OCI-LY1 (cell line): ENCODE data around the gene LSAMP.

ENCODE experiments used
- H2AFZ ChIP-seq: fragments of 200-600 bp; sonication (generic), shearing (Covaris generic); 2 replicates; pipeline ENCODE4 v1.6.0; 2014; ENCODE audit warnings: antibody characterized with exemption, mild to moderate bottlenecking, low read length
- H3F3A ChIP-seq: fragments of 200-600 bp; sonication (generic), shearing (Covaris generic); 2 replicates; pipeline ENCODE4 v1.6.0; 2014; ENCODE audit warnings: mild to moderate bottlenecking, antibody characterized with exemption, low read length, moderate library complexity; ENCODE audit not compliant: insufficient read depth
- H3K27ac ChIP-seq: fragments of 200-600 bp; sonication (generic); 2 replicates; pipeline ENCODE4 v1.5.1; 2014; ENCODE audit warnings: low read length, mixed run types, mild to moderate bottlenecking, low read depth; ENCODE audit not compliant: poor library complexity, severe bottlenecking
- H3K27me3 ChIP-seq: fragments of 200-600 bp; sonication (generic); 2 replicates; pipeline ENCODE4 v1.6.0; 2014; ENCODE audit warnings: antibody characterized with exemption, mild to moderate bottlenecking, low read length, moderate library complexity; ENCODE audit not compliant: insufficient read depth
- H3K36me3 ChIP-seq: fragments of 200-600 bp; sonication (generic); 2 replicates; pipeline ENCODE4 v1.6.1; 2014; ENCODE audit warnings: mild to moderate bottlenecking, antibody characterized with exemption, low read length, moderate library complexity, mixed read lengths; ENCODE audit not compliant: insufficient read depth
- H3K4me1 ChIP-seq: fragments of 200-600 bp; sonication (generic); 2 replicates; pipeline ENCODE4 v1.5.1; 2014; ENCODE audit warnings: mild to moderate bottlenecking, low read length, moderate library complexity; ENCODE audit not compliant: insufficient read depth, severe bottlenecking
- H3K4me2 ChIP-seq: fragments of 200-600 bp; sonication (generic), shearing (Covaris generic); 2 replicates; pipeline ENCODE4 v1.6.1; 2014; ENCODE audit warnings: low read length
- H3K4me3 ChIP-seq: fragments of 200-600 bp; sonication (generic); 2 replicates; pipeline ENCODE4 v1.5.1; 2014; ENCODE audit warnings: low read length, low read depth, mild to moderate bottlenecking, mixed read lengths; ENCODE audit not compliant: poor library complexity, severe bottlenecking
- H3K79me2 ChIP-seq: fragments of 200-600 bp; shearing (Covaris generic); 2 replicates; pipeline ENCODE4 v1.6.1; 2016; ENCODE audit warnings: mixed run types, low read length, mixed read lengths; ENCODE audit not compliant: insufficient read depth
- H3K9ac ChIP-seq: fragments of 200-600 bp; sonication (generic), shearing (Covaris generic); 2 replicates; pipeline ENCODE4 v1.6.1; 2014; ENCODE audit warnings: mild to moderate bottlenecking, low read length, mixed read lengths
- H3K9me2 ChIP-seq: fragments of 200-600 bp; sonication (generic), shearing (Covaris generic); 2 replicates; pipeline ENCODE4 v1.6.1; 2014; ENCODE audit warnings: low read depth, mild to moderate bottlenecking, low read length, mixed read lengths
- H3K9me3 ChIP-seq: fragments of 200-600 bp; shearing (Covaris generic); 2 replicates; pipeline ENCODE4 v1.6.1; 2014; ENCODE audit warnings: low read length, mixed read lengths
- H4K20me1 ChIP-seq: fragments of 200-600 bp; sonication (generic), shearing (Covaris generic); 2 replicates; pipeline ENCODE4 v1.6.0; 2016; ENCODE audit warnings: mild to moderate bottlenecking, low read length; ENCODE audit not compliant: insufficient read depth
- EZH2 ChIP-seq: fragments of 200-600 bp; sonication (generic), shearing (Covaris generic); IDR thresholded peaks from 2 replicates; pipeline ENCODE4 v1.8.0; 2017; ENCODE audit warnings: borderline replicate concordance, mixed run types, mild to moderate bottlenecking, antibody characterized with exemption, low read length, moderate library complexity, mixed read lengths
- TF ChIP-seq, protein P1 (sequence below): fragments of 200-600 bp; sonication (generic), shearing (Covaris generic); IDR thresholded peaks from 2 replicates; pipeline ENCODE4 v1.5.1; 2017; ENCODE audit warnings: mild to moderate bottlenecking, antibody characterized with exemption, low read length, moderate library complexity, mixed read lengths

LSAMP gene

DNA sequence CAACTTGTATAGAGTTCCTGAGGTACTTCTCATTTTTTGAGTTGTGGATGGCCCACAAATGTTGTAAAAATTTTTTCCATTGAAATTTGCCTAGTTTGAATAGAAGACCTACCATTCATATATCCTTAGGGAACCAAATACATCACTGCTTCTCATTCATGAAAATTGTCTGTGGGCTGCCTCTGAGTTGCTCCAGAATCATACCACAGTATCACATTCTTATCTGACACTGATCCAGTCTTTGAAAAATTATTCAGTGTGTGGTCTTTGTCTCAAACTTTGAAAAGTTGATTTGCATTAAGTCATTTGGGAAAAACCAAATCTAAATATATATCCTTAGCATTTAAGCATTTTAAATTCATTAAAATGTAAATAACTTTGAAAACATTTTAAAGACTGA lies 321.1 kb downstream of the LSAMP start:
- no peaks in the 10 kb centered on the region for H3K9me3 ChIP-seq
- H3K4me3 ChIP-seq, result no peak overlapping the region
- H4K20me1 ChIP-seq, result no peaks in the 10 kb centered on the region
- H3F3A ChIP-seq, result no peaks in the 10 kb centered on the region
- no peak overlapping the region for H2AFZ ChIP-seq
- H3K79me2 ChIP-seq, result no peaks in the 10 kb centered on the region
- TF ChIP-seq, protein P1, sequence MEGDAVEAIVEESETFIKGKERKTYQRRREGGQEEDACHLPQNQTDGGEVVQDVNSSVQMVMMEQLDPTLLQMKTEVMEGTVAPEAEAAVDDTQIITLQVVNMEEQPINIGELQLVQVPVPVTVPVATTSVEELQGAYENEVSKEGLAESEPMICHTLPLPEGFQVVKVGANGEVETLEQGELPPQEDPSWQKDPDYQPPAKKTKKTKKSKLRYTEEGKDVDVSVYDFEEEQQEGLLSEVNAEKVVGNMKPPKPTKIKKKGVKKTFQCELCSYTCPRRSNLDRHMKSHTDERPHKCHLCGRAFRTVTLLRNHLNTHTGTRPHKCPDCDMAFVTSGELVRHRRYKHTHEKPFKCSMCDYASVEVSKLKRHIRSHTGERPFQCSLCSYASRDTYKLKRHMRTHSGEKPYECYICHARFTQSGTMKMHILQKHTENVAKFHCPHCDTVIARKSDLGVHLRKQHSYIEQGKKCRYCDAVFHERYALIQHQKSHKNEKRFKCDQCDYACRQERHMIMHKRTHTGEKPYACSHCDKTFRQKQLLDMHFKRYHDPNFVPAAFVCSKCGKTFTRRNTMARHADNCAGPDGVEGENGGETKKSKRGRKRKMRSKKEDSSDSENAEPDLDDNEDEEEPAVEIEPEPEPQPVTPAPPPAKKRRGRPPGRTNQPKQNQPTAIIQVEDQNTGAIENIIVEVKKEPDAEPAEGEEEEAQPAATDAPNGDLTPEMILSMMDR, result no peak
- TF ChIP-seq EZH2, result no peak
- no peaks in the 10 kb centered on the region for H3K36me3 ChIP-seq
- no peak overlapping the region for H3K4me2 ChIP-seq
- no peaks in the 10 kb centered on the region for H3K27me3 ChIP-seq
- H3K9me2 ChIP-seq, result no peaks in the 10 kb centered on the region
- H3K27ac ChIP-seq, result no peak overlapping the region
- H3K4me1 ChIP-seq, result no peaks in the 10 kb centered on the region
- H3K9ac ChIP-seq, result no peak overlapping the region

DNA sequence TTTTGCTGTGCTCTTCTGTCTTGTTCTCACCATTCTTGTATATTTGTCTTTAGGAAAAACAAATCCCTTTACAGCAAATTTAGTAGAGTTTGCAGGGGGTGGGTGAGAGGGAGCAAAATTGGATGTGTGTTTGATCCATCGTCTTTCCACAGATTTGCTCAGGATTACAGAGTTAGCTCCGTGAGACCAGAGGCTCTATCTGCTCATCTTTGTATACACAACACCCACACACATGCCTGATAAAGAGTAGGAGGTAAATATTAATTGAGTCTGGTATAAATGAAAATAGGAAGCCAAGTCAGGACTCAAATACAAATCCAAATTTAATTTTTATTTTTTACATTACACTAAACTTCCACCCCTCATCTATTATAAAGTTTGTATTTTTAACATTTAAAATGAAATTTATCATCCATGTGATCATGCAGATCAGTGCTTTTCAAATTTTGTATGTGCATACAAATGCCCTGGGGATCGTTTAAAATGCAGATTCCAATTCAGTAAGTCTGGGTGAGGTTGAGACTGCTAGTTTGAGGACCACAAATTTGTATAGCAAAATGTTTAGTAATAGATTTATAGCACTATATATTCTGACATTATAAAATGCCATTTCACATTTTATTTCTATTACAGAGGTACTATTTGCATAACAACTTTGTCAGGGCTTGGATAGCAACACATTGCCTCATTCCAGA lies 326.7 kb downstream of the LSAMP start:
- Histone ChIP-seq H4K20me1 (no peaks in the 10 kb centered on the region), H3K36me3 (no peaks in the 10 kb centered on the region), H3K9me2 (no peaks in the 10 kb centered on the region), H2AFZ (no peak overlapping the region), H3K4me3 (no peak overlapping the region), H3F3A (no peaks in the 10 kb centered on the region), H3K27me3 (no peaks in the 10 kb centered on the region), H3K4me1 (no peaks in the 10 kb centered on the region), H3K4me2 (no peak overlapping the region), H3K9me3 (no peaks in the 10 kb centered on the region), H3K9ac (no peak overlapping the region), H3K27ac (no peak overlapping the region), H3K79me2 (no peaks in the 10 kb centered on the region)
- no peak for TF ChIP-seq EZH2
- TF ChIP-seq, protein P1, result no peak

DNA sequence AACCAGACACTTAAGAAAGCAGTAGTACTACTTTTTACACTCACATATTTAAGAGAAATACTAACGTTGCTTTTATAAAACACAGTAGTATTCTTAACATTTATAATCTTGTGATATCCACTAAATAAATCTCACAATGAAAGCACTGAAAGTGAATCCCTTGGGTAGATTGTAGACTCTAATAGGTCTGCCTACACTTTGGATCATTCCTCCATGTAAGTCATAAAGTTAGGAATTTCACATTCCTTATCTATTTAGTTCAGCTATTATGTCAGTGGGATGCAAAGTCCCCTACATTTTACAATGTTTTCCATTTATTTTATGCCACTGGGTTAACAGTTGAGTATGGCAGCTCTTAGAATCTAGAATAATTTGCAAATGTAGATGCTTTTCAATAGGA lies 330.7 kb downstream of the LSAMP start:
- Histone ChIP-seq H3K4me1 (no peaks in the 10 kb centered on the region), H3K4me3 (no peak overlapping the region), H3K9ac (no peak overlapping the region), H4K20me1 (no peaks in the 10 kb centered on the region), H3K36me3 (no peaks in the 10 kb centered on the region), H2AFZ (no peak overlapping the region), H3F3A (no peaks in the 10 kb centered on the region), H3K79me2 (no peaks in the 10 kb centered on the region), H3K4me2 (no peak overlapping the region), H3K27ac (no peak overlapping the region), H3K9me2 (no peaks in the 10 kb centered on the region), H3K9me3 (no peaks in the 10 kb centered on the region), H3K27me3 (no peaks in the 10 kb centered on the region)
- TF ChIP-seq EZH2, result no peak
- TF ChIP-seq, protein P1, result no peak
